ENCODE data around the gene SPECC1.

DNA sequence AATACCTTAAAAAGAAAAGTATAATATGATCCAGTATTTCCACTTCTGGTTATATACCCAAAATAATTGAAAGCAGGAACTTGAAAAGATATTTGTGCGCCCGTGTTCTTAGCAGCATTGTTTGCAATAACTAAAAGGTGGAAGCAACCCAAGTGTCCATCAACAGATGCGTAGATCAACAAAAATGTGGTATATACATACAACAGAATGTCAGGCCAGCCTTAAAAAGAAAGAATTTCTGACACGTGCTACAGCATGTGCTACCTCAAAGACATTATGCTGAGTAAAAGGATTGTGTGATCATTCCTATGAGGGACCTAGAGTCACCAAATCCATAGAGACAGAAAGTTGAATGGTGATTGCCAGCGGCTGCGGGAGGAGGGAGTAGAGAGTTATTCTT, 133.1 kb downstream of the SPECC1 start:
- TF ChIP-seq GATA3 (IDR thresholded peaks at IDR 0.05; ENCODE audit: low read depth, low read length) = no peak
- no peak for TF ChIP-seq GATA2 (IDR thresholded peaks at IDR 0.05; ENCODE audit: low read depth, low read length)
